Measurements from ENCODE around the gene TSEN34. TPM values are rescaled to one million over a fixed set of nuclear protein-coding genes. Genes with fewer than 3 reads are reported as not detected.
A peak's percentile ranks its signal among the peaks of the same experiment; 100 is the strongest.

TSEN34 gene
- total RNA-seq, 4 donors from 2014 or later, result 62.0 to 138 (median 65.9) TPM

GRCh38 chr19:54196536-54196935, 5.4 kb downstream of the TSEN34 start:
- no peak for TF ChIP-seq POLR2A (IDR thresholded peaks at IDR 0.05)
- TF ChIP-seq EP300 (IDR thresholded peaks at IDR 0.05; ENCODE audit: low read depth), result no peak
- TF ChIP-seq CTCF (IDR thresholded peaks at IDR 0.05), result no peak
- TF ChIP-seq POLR2AphosphoS5 (IDR thresholded peaks at IDR 0.05), result no peak
- intact Hi-C loops (cut with DNase I; ENCODE audit: low total_unique reads), result no loop called here
- no peak for DNase-seq
- H3K27me3 ChIP-seq, result no peaks in the 10 kb centered on the region
- no peak overlapping the region for H3K27ac ChIP-seq
- no peak overlapping the region for H3K4me3 ChIP-seq
- in situ Hi-C loops (cut with MboI; ENCODE audit: low pct_ligation_motif_present in 1 of 4, low pct_unique_long_range_greater_than_20kb in 1 of 4, low sequenced_read_pairs in 3 of 4), result no loop called here
- H3K4me1 ChIP-seq, result peaks cover 5 to 24% (median 14%) of the 10 kb centered on the region in 4 donors
- 97% methylated on average over 7 of the region's 7 CpGs; no CpG with 5 or more reads in 1 of the 2 donors for WGBS, 2 donors (ENCODE audit: low coverage in 1 of 2)
- H3K9me3 ChIP-seq, result no peaks in the 10 kb centered on the region
- peaks cover 0 to 15% (median 2%) of the 10 kb centered on the region in 4 donors for H3K36me3 ChIP-seq

GRCh38 chr19:54197121-54197520, 6.0 kb downstream of the TSEN34 start:
- Histone ChIP-seq H3K27me3 (no peaks in the 10 kb centered on the region), H3K27ac (no peak overlapping the region), H3K4me1 (peaks cover 8 to 24% (median 14%) of the 10 kb centered on the region in 4 donors), H3K9me3 (no peaks in the 10 kb centered on the region), H3K36me3 (peaks cover 0 to 19% (median 2%) of the 10 kb centered on the region in 4 donors), H3K4me3 (no peak overlapping the region)
- no peak for DNase-seq
- in situ Hi-C loops (cut with MboI; ENCODE audit: low pct_ligation_motif_present in 1 of 4, low pct_unique_long_range_greater_than_20kb in 1 of 4, low sequenced_read_pairs in 3 of 4), result no loop called here
- TF ChIP-seq POLR2A (IDR thresholded peaks at IDR 0.05), result no peak
- no peak for TF ChIP-seq CTCF (IDR thresholded peaks at IDR 0.05)
- no peak for TF ChIP-seq EP300 (IDR thresholded peaks at IDR 0.05; ENCODE audit: low read depth)
- TF ChIP-seq POLR2AphosphoS5 (IDR thresholded peaks at IDR 0.05), result no peak
- intact Hi-C loops (cut with DNase I; ENCODE audit: low total_unique reads), result no loop called here
- 67 to 68% methylated on average over 3 of the region's 3 CpGs for WGBS, 2 donors (ENCODE audit: low coverage in 1 of 2)

- WGBS, 2 donors (ENCODE audit: low coverage in 1 of 2), result 94 to 96% methylated on average over 12 to 16 of the region's 16 CpGs
Measured at GRCh38 chr19:54199401-54199800, 8.3 kb downstream of the TSEN34 start.

GRCh38 chr19:54201172-54201701, 10.1 kb downstream of the TSEN34 start:
- peaks cover 0 to 42% (median 4%) of the 10 kb centered on the region in 4 donors for H3K36me3 ChIP-seq
- no peaks in the 10 kb centered on the region for H3K27me3 ChIP-seq
- H3K4me3 ChIP-seq, result peak overlapping the region; percentile 42 to 68 (median 54)
- intact Hi-C loops (cut with DNase I; ENCODE audit: low total_unique reads) (no loop called here), in situ Hi-C loops (cut with MboI; ENCODE audit: low pct_ligation_motif_present in 1 of 4, low pct_unique_long_range_greater_than_20kb in 1 of 4, low sequenced_read_pairs in 3 of 4) (no loop called here)
- H3K27ac ChIP-seq, result peak overlapping the region; percentile 95 to 96 (median 96)
- H3K9me3 ChIP-seq, result no peaks in the 10 kb centered on the region
- peaks cover 20 to 56% (median 41%) of the 10 kb centered on the region in 4 donors for H3K4me1 ChIP-seq
- 0 to 1% methylated on average over 4 to 28 of the region's 28 CpGs for WGBS, 2 donors (ENCODE audit: low coverage in 1 of 2)
- TF ChIP-seq EP300 (IDR thresholded peaks at IDR 0.05; ENCODE audit: low read depth) (no peak), POLR2A (IDR thresholded peaks at IDR 0.05) (no peak), CTCF (IDR thresholded peaks at IDR 0.05) (no peak), POLR2AphosphoS5 (IDR thresholded peaks at IDR 0.05) (no peak)
- DNase-seq, result no peak

More at GRCh38 chr19:54199401-54199800, 8.3 kb downstream of the TSEN34 start:
- no peaks in the 10 kb centered on the region for H3K27me3 ChIP-seq
- intact Hi-C loops (cut with DNase I; ENCODE audit: low total_unique reads) (no loop called here), in situ Hi-C loops (cut with MboI; ENCODE audit: low pct_ligation_motif_present in 1 of 4, low pct_unique_long_range_greater_than_20kb in 1 of 4, low sequenced_read_pairs in 3 of 4) (no loop called here)
- H3K27ac ChIP-seq, result peak overlapping the region in 3 of 4 donors; percentile 95 to 96 (median 96)
- H3K4me1 ChIP-seq, result peaks cover 20 to 38% (median 31%) of the 10 kb centered on the region in 4 donors
- H3K9me3 ChIP-seq, result no peaks in the 10 kb centered on the region
- no peak for TF ChIP-seq POLR2A (IDR thresholded peaks at IDR 0.05)
- no peak for TF ChIP-seq EP300 (IDR thresholded peaks at IDR 0.05; ENCODE audit: low read depth)
- no peak for TF ChIP-seq CTCF (IDR thresholded peaks at IDR 0.05)
- no peak for TF ChIP-seq POLR2AphosphoS5 (IDR thresholded peaks at IDR 0.05)
- no peak overlapping the region for H3K4me3 ChIP-seq
- DNase-seq, result no peak
- H3K36me3 ChIP-seq, result peaks cover 0 to 26% (median 0%) of the 10 kb centered on the region in 4 donors

Measured in transverse colon (tissue), 4 donors.